Upper lobe of right lung (tissue), 1 donor: ENCODE data around the gene NOC2L. TPM values are rescaled to one million over a fixed set of nuclear protein-coding genes. Genes with fewer than 3 reads are reported as not detected.
"Not testable (repeated sequence)": the region's sequence is repeated elsewhere in the genome, so short reads cannot be mapped to it uniquely, and the experiment has no call there.

Experiments
- ATAC-seq: fragments of 200-7000 bp; cut with Tn5 transposase; one replicate; pipeline ENCODE4 v1.9.1; 2020; ENCODE audit warnings: mild to moderate bottlenecking, moderate library complexity
- DNase-seq: peaks from one replicate; pipeline ENCODE4 v3.0.0-alpha.2; 2020
- H3K27ac ChIP-seq: fragments of 200-600 bp; one replicate; pipeline ENCODE4 v1.8.0; 2022
- H3K27me3 ChIP-seq: fragments of 200-600 bp; one replicate; pipeline ENCODE4 v1.8.0; 2022; ENCODE audit warnings: mild to moderate bottlenecking
- H3K36me3 ChIP-seq: fragments of 200-600 bp; one replicate; pipeline ENCODE4 v1.8.0; 2022
- H3K4me1 ChIP-seq: fragments of 200-600 bp; one replicate; pipeline ENCODE4 v1.8.0; 2022
- H3K4me3 ChIP-seq: fragments of 200-600 bp; one replicate; pipeline ENCODE4 v1.8.0; 2022; ENCODE audit warnings: mild to moderate bottlenecking
- H3K9me3 ChIP-seq: fragments of 200-600 bp; one replicate; pipeline ENCODE4 v1.8.0; 2022
- CTCF ChIP-seq: fragments of 200-600 bp; IDR thresholded peaks from one replicate; pipeline ENCODE4 v1.8.0; 2022; ENCODE audit warnings: antibody characterized with exemption
- intact Hi-C: fragments of 100-400 bp; cut with DNase I; formaldehyde crosslinking; loops from one replicate; pipeline ENCODE4 v1.11.0; 2022
- total RNA-seq: library from RNA; stranded (reverse); fragmentation: NEBNext Ultra II Directional; extraction: Animal tissue kit (Norgen Biotek cat#: 25700); gene quantifications from one replicate; pipeline ENCODE4 v1.2.1, GENCODE V29; 2021
- donor health status: DM: no; HTN: yes; CAD: no; lungs with severe emphysema.

Gene NOC2L
- total RNA-seq, 1 donor from 2014 or later: 54.5 TPM

- TF ChIP-seq CTCF: no peak
- H3K4me3 ChIP-seq: no peak overlapping the region
- ATAC-seq: no peak
- no peak overlapping the region for H3K27ac ChIP-seq
- no peaks in the 10 kb centered on the region for H3K36me3 ChIP-seq
- intact Hi-C loops: no loop called here
- H3K27me3 ChIP-seq: peaks cover 18% of the 10 kb centered on the region
- H3K9me3 ChIP-seq: no peaks in the 10 kb centered on the region
- no peaks in the 10 kb centered on the region for H3K4me1 ChIP-seq
- DNase-seq: peak; percentile 57
Observed at GRCh38 chr1:993379-993995, 34.4 kb upstream of the NOC2L start.

- intact Hi-C loops: no loop called here
- DNase-seq: no peak
- peaks cover 7% of the 10 kb centered on the region for H3K27me3 ChIP-seq
Observed at GRCh38 chr1:992362-992761, 33.3 kb upstream of the NOC2L start.

GRCh38 chr1:991895-992294, 32.8 kb upstream of the NOC2L start:
- ATAC-seq: no peak
- TF ChIP-seq CTCF: no peak
- Histone ChIP-seq H3K9me3 (no peaks in the 10 kb centered on the region), H3K4me1 (no peaks in the 10 kb centered on the region), H3K4me3 (no peak overlapping the region), H3K27ac (no peak overlapping the region), H3K36me3 (no peaks in the 10 kb centered on the region), H3K27me3 (peaks cover 2% of the 10 kb centered on the region)
- no peak for DNase-seq
- intact Hi-C loops: no loop called here

More at GRCh38 chr1:992362-992761, 33.3 kb upstream of the NOC2L start:
- no peak overlapping the region for H3K27ac ChIP-seq
- no peak for ATAC-seq
- no peaks in the 10 kb centered on the region for H3K9me3 ChIP-seq
- no peak overlapping the region for H3K4me3 ChIP-seq
- no peaks in the 10 kb centered on the region for H3K36me3 ChIP-seq
- no peaks in the 10 kb centered on the region for H3K4me1 ChIP-seq
- no peak for TF ChIP-seq CTCF

- intact Hi-C loops, H3K36me3 ChIP-seq, DNase-seq, H3K27ac ChIP-seq, H3K4me3 ChIP-seq, H3K27me3 ChIP-seq, H3K4me1 ChIP-seq, ATAC-seq, H3K9me3 ChIP-seq: not testable (repeated sequence)
Observed at GRCh38 chr1:991275-991674, 32.2 kb upstream of the NOC2L start.

- H3K9me3 ChIP-seq, DNase-seq, H3K36me3 ChIP-seq, H3K27me3 ChIP-seq, H3K4me1 ChIP-seq, H3K4me3 ChIP-seq, ATAC-seq, H3K27ac ChIP-seq: not testable (repeated sequence)
- intact Hi-C loops: loop anchor here (10.0 kb wide), 1 partner anchor 77 kb away; no protein-coding TSS in a partner anchor
Observed at GRCh38 chr1:988061-988460, 29.0 kb upstream of the NOC2L start.

- Histone ChIP-seq H3K4me1 (no peaks in the 10 kb centered on the region), H3K27ac (no peak overlapping the region), H3K9me3 (no peaks in the 10 kb centered on the region), H3K36me3 (no peaks in the 10 kb centered on the region), H3K4me3 (no peak overlapping the region), H3K27me3 (peaks cover 15% of the 10 kb centered on the region)
- intact Hi-C loops: loop anchor here (10.0 kb wide), 1 partner anchor 80 kb away; no protein-coding TSS in a partner anchor
- no peak for TF ChIP-seq CTCF
- no peak for ATAC-seq
- DNase-seq: no peak
Observed at GRCh38 chr1:985126-985525, 26.1 kb upstream of the NOC2L start.

GRCh38 chr1:984476-984814, 25.4 kb upstream of the NOC2L start:
- H3K27ac ChIP-seq: no peak overlapping the region
- peak; percentile 4 for TF ChIP-seq CTCF
- intact Hi-C loops: loop anchor here (10.0 kb wide), 1 partner anchor 80 kb away; no protein-coding TSS in a partner anchor
- H3K9me3 ChIP-seq: no peaks in the 10 kb centered on the region
- H3K4me3 ChIP-seq: no peak overlapping the region
- H3K27me3 ChIP-seq: peaks cover 15% of the 10 kb centered on the region
- H3K36me3 ChIP-seq: no peaks in the 10 kb centered on the region
- DNase-seq (no peak), ATAC-seq (no peak)
- H3K4me1 ChIP-seq: no peaks in the 10 kb centered on the region
